GM23338 (cell line): ENCODE measurements around the gene HOMER1.

Source experiments
- CREB1 ChIP-seq: fragments of 250-450 bp; sonication (Bioruptor Pico); IDR thresholded peaks from 2 replicates; pipeline ENCODE4 v1.5.0; 2020; ENCODE audit warnings: low read depth, mild to moderate bottlenecking, moderate library complexity
- EZH2 ChIP-seq: fragments of 200-600 bp; sonication (generic); IDR thresholded peaks from one replicate; pipeline ENCODE4 v1.8.0; 2017; ENCODE audit warnings: antibody characterized with exemption, mild to moderate bottlenecking, low read depth; ENCODE audit not compliant: unreplicated experiment
- EZH2phosphoT487 ChIP-seq: fragments of 200-600 bp; sonication (generic); IDR thresholded peaks from one replicate; pipeline ENCODE4 v1.8.1; 2018; ENCODE audit warnings: antibody characterized with exemption; ENCODE audit not compliant: unreplicated experiment
- JUNB ChIP-seq: IDR thresholded peaks from one replicate; pipeline ENCODE4 v1.6.1; 2016; ENCODE audit warnings: antibody characterized with exemption; ENCODE audit not compliant: unreplicated experiment
- NANOG ChIP-seq: IDR thresholded peaks from 2 replicates; pipeline ENCODE4 v1.6.1; 2016; ENCODE audit warnings: antibody characterized with exemption, borderline replicate concordance
- POLR2AphosphoS5 ChIP-seq: IDR thresholded peaks from 2 replicates; pipeline ENCODE4 v1.6.1; 2016; ENCODE audit warnings: antibody characterized with exemption, low read depth
- ZNF331 ChIP-seq: fragments of 250-450 bp; sonication (Bioruptor Pico); IDR thresholded peaks from 2 replicates; pipeline ENCODE4 v1.5.0; 2020; ENCODE audit warnings: low read depth, mild to moderate bottlenecking, moderate library complexity
- TF ChIP-seq, protein P1 (sequence below), 2 experiments: fragments of 200-600 bp in 1 of 2; sonication (generic) in 1 of 2; conservative IDR thresholded peaks; 2 replicates each; pipeline versions ENCODE4 v1.5.1 to v1.6.1; 2016 to 2017; ENCODE audit warnings: antibody characterized with exemption in 2 of 2, low read depth in 2 of 2, mild to moderate bottlenecking in 2 of 2, moderate library complexity in 1 of 2
- TF ChIP-seq, protein P2 (sequence below): IDR thresholded peaks from one replicate; pipeline ENCODE4 v1.6.1; 2018; ENCODE audit warnings: antibody characterized with exemption; ENCODE audit not compliant: unreplicated experiment
- TF ChIP-seq, protein P3 (sequence below): IDR thresholded peaks from 2 replicates; pipeline ENCODE4 v1.6.1; 2016; ENCODE audit warnings: antibody characterized with exemption
- TF ChIP-seq, protein P4 (sequence below): fragments of 250-450 bp; sonication (Bioruptor Pico); IDR thresholded peaks from 2 replicates; pipeline ENCODE4 v1.5.0; 2020; ENCODE audit warnings: mild to moderate bottlenecking, moderate library complexity

DNA sequence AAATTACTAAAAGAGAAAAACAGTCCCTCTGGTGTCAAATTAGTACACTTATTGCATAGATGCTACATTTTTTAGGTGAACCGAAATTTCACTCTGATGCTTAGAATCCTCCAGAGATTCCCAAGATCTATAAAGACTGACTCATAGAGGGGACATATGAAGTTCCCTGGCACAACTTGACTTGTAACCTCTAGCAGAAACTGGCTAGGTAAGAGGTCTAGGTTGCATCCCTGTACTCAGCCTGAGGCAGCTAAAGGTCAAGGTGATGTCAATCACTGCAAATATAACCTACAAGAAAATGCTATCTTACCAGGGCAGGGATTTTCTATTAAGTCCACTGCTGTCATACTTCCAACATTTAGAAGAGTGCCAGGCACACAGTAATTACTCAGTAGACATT lies 24.2 kb downstream of the HOMER1 start:
- TF ChIP-seq, protein P1, sequence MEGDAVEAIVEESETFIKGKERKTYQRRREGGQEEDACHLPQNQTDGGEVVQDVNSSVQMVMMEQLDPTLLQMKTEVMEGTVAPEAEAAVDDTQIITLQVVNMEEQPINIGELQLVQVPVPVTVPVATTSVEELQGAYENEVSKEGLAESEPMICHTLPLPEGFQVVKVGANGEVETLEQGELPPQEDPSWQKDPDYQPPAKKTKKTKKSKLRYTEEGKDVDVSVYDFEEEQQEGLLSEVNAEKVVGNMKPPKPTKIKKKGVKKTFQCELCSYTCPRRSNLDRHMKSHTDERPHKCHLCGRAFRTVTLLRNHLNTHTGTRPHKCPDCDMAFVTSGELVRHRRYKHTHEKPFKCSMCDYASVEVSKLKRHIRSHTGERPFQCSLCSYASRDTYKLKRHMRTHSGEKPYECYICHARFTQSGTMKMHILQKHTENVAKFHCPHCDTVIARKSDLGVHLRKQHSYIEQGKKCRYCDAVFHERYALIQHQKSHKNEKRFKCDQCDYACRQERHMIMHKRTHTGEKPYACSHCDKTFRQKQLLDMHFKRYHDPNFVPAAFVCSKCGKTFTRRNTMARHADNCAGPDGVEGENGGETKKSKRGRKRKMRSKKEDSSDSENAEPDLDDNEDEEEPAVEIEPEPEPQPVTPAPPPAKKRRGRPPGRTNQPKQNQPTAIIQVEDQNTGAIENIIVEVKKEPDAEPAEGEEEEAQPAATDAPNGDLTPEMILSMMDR (conservative IDR thresholded peaks at IDR 0.05; ENCODE audit: low read depth in 2 of 2): no peak
- TF ChIP-seq, protein P2, sequence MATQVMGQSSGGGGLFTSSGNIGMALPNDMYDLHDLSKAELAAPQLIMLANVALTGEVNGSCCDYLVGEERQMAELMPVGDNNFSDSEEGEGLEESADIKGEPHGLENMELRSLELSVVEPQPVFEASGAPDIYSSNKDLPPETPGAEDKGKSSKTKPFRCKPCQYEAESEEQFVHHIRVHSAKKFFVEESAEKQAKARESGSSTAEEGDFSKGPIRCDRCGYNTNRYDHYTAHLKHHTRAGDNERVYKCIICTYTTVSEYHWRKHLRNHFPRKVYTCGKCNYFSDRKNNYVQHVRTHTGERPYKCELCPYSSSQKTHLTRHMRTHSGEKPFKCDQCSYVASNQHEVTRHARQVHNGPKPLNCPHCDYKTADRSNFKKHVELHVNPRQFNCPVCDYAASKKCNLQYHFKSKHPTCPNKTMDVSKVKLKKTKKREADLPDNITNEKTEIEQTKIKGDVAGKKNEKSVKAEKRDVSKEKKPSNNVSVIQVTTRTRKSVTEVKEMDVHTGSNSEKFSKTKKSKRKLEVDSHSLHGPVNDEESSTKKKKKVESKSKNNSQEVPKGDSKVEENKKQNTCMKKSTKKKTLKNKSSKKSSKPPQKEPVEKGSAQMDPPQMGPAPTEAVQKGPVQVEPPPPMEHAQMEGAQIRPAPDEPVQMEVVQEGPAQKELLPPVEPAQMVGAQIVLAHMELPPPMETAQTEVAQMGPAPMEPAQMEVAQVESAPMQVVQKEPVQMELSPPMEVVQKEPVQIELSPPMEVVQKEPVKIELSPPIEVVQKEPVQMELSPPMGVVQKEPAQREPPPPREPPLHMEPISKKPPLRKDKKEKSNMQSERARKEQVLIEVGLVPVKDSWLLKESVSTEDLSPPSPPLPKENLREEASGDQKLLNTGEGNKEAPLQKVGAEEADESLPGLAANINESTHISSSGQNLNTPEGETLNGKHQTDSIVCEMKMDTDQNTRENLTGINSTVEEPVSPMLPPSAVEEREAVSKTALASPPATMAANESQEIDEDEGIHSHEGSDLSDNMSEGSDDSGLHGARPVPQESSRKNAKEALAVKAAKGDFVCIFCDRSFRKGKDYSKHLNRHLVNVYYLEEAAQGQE: no peak
- TF ChIP-seq POLR2AphosphoS5 (no peak), EZH2 (no peak), CREB1 (CRISPR knock-in tag) (no peak), EZH2phosphoT487 (no peak), ZNF331 (CRISPR knock-in tag) (no peak), JUNB (no peak), NANOG (no peak)
- TF ChIP-seq, protein P3, sequence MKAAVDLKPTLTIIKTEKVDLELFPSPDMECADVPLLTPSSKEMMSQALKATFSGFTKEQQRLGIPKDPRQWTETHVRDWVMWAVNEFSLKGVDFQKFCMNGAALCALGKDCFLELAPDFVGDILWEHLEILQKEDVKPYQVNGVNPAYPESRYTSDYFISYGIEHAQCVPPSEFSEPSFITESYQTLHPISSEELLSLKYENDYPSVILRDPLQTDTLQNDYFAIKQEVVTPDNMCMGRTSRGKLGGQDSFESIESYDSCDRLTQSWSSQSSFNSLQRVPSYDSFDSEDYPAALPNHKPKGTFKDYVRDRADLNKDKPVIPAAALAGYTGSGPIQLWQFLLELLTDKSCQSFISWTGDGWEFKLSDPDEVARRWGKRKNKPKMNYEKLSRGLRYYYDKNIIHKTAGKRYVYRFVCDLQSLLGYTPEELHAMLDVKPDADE: no peak
- TF ChIP-seq, protein P4, sequence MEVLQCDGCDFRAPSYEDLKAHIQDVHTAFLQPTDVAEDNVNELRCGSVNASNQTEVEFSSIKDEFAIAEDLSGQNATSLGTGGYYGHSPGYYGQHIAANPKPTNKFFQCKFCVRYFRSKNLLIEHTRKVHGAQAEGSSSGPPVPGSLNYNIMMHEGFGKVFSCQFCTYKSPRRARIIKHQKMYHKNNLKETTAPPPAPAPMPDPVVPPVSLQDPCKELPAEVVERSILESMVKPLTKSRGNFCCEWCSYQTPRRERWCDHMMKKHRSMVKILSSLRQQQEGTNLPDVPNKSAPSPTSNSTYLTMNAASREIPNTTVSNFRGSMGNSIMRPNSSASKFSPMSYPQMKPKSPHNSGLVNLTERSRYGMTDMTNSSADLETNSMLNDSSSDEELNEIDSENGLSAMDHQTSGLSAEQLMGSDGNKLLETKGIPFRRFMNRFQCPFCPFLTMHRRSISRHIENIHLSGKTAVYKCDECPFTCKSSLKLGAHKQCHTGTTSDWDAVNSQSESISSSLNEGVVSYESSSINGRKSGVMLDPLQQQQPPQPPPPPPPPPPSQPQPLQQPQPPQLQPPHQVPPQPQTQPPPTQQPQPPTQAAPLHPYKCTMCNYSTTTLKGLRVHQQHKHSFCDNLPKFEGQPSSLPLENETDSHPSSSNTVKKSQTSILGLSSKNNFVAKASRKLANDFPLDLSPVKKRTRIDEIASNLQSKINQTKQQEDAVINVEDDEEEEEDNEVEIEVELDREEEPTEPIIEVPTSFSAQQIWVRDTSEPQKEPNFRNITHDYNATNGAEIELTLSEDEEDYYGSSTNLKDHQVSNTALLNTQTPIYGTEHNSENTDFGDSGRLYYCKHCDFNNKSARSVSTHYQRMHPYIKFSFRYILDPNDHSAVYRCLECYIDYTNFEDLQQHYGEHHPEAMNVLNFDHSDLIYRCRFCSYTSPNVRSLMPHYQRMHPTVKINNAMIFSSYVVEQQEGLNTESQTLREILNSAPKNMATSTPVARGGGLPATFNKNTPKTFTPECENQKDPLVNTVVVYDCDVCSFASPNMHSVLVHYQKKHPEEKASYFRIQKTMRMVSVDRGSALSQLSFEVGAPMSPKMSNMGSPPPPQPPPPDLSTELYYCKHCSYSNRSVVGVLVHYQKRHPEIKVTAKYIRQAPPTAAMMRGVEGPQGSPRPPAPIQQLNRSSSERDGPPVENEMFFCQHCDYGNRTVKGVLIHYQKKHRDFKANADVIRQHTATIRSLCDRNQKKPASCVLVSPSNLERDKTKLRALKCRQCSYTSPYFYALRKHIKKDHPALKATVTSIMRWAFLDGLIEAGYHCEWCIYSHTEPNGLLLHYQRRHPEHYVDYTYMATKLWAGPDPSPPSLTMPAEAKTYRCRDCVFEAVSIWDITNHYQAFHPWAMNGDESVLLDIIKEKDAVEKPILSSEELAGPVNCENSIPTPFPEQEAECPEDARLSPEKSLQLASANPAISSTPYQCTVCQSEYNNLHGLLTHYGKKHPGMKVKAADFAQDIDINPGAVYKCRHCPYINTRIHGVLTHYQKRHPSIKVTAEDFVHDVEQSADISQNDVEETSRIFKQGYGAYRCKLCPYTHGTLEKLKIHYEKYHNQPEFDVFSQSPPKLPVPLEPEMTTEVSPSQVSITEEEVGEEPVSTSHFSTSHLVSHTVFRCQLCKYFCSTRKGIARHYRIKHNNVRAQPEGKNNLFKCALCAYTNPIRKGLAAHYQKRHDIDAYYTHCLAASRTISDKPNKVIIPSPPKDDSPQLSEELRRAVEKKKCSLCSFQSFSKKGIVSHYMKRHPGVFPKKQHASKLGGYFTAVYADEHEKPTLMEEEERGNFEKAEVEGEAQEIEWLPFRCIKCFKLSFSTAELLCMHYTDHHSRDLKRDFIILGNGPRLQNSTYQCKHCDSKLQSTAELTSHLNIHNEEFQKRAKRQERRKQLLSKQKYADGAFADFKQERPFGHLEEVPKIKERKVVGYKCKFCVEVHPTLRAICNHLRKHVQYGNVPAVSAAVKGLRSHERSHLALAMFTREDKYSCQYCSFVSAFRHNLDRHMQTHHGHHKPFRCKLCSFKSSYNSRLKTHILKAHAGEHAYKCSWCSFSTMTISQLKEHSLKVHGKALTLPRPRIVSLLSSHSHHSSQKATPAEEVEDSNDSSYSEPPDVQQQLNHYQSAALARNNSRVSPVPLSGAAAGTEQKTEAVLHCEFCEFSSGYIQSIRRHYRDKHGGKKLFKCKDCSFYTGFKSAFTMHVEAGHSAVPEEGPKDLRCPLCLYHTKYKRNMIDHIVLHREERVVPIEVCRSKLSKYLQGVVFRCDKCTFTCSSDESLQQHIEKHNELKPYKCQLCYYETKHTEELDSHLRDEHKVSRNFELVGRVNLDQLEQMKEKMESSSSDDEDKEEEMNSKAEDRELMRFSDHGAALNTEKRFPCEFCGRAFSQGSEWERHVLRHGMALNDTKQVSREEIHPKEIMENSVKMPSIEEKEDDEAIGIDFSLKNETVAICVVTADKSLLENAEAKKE (CRISPR knock-in tag): no peak
